ENCODE data around the gene NPW. TPM values are rescaled to one million over a fixed set of nuclear protein-coding genes. Genes with fewer than 3 reads are reported as not detected.

Gene NPW
- total and polyA plus RNA-seq, 2 donors (not counting 3 experiments of a cell fraction or from before 2014, with no cell fraction given), result 0.84 to 3.3 TPM

DNA sequence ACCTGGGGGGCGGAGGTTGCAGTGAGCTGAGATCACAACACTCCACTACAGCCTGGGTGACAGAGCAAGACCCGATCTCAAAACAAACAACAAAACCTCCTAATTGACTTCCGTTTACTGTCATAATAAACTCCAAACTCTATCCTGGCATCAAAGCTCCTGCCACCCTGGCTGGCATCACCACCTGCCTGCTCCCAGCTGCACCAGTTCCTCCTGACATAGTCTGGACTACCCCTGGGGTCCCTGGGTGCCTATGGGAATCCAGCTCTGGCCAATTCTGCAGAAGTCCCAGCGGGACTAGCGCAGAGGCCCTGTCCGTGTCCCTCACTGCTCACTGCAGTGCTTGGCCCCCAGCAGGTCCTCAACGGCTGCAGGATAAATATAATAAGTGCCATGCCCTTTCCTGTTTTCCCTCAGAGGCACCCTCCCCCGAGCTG, 27.3 kb downstream of the NPW start:
- DNase-seq (ENCODE audit: low read depth, low spot score) (peak; percentile 69), FAIRE-seq (no peak)
- Histone ChIP-seq H3K9me3 (replicated peaks; ENCODE audit: control insufficient read depth, insufficient read depth, low read length) (no peaks in the 10 kb centered on the region), H3K9ac (replicated peaks; ENCODE audit: extremely low read depth, insufficient read depth, low read length) (no peak overlapping the region), H3K27ac (ENCODE audit: insufficient read depth, low read depth, low read length) (no peak overlapping the region), H3K9me1 (replicated peaks; ENCODE audit: control insufficient read depth, extremely low read depth, insufficient read depth, low read length) (no peaks in the 10 kb centered on the region), H4K20me1 (replicated peaks; ENCODE audit: control insufficient read depth, extremely low read depth, insufficient read depth, low read length) (no peaks in the 10 kb centered on the region), H3K4me2 (ENCODE audit: insufficient read depth, low read length) (peak overlapping the region; percentile 72), H3K4me1 (ENCODE audit: control insufficient read depth, extremely low read depth, insufficient read depth, low read length) (peaks cover 35% of the 10 kb centered on the region), H3K4me3 (replicated peaks in 1 of 3; ENCODE audit: insufficient read depth in 1 of 3, low read depth in 1 of 3, low read length in 3 of 3) (peak overlapping the region; percentile 45 to 82 (median 67)), H2AFZ (ENCODE audit: low read depth, low read length) (peak overlapping the region; percentile 29), H3K36me3 (ENCODE audit: control insufficient read depth in 2 of 2, extremely low read depth in 1 of 2, insufficient read depth in 2 of 2, low read length in 2 of 2) (peaks cover 0 to 6% of the 10 kb centered on the region in 2 experiments), H3K27me3 (ENCODE audit: control insufficient read depth in 2 of 2, insufficient read depth in 2 of 2, low read length in 2 of 2) (no peaks in the 10 kb centered on the region), H3K79me2 (ENCODE audit: control insufficient read depth, insufficient read depth, low read length) (peaks cover 10% of the 10 kb centered on the region)
- TF ChIP-seq GATA2 (IDR thresholded peaks at IDR 0.05; ENCODE audit: insufficient read depth, insufficient read length, low read depth, low read length) (no peak), JUN (IDR thresholded peaks at IDR 0.05; ENCODE audit: borderline replicate concordance, insufficient read depth, insufficient read length, low read depth) (no peak), FOS (IDR thresholded peaks at IDR 0.05; ENCODE audit: borderline replicate concordance, insufficient read depth, low read length) (no peak), POLR2AphosphoS5 (IDR thresholded peaks at IDR 0.05; ENCODE audit: insufficient read depth, low read depth, low read length) (no peak), POLR2A (IDR thresholded peaks at IDR 0.05; ENCODE audit: low read depth, low read length) (no peak), EZH2 (IDR thresholded peaks at IDR 0.05; ENCODE audit: borderline replicate concordance, low read depth, low read length, severe bottlenecking) (no peak), CTCF (IDR thresholded peaks at IDR 0.05; ENCODE audit: extremely low read depth in 1 of 2, insufficient read depth in 1 of 2, low read depth in 1 of 2, low read length in 2 of 2) (no peak), MYC (IDR thresholded peaks at IDR 0.05; ENCODE audit: low read depth, low read length) (no peak)
- TF ChIP-seq, protein P1, sequence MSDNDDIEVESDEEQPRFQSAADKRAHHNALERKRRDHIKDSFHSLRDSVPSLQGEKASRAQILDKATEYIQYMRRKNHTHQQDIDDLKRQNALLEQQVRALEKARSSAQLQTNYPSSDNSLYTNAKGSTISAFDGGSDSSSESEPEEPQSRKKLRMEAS (IDR thresholded peaks at IDR 0.05; ENCODE audit: insufficient read depth, insufficient read length), result no peak
- CTCF ChIA-PET, result interaction anchor here (0.6 to 3.7 kb wide), 8 partner anchors 11 to 204 kb away, joined by 3 to 28 read pairs (median 6); partner anchors contain the start of gene ECI1
- no TSS peak for BruUV-seq (replicated peaks)
- dilution Hi-C loops (cut with MboI; ENCODE audit: extremely low pct_ligation_motif_present, low sequenced_read_pairs), result loop anchor here (25.0 kb wide), 1 partner anchor 115 kb away; the partner anchor contains the start of gene TRAF7
- POLR2A ChIA-PET, result interaction anchor here (1.1 to 2.4 kb wide), 2 partner anchors 82 to 108 kb away, joined by 4 to 7 read pairs; partner anchors contain the start of genes RPS2 and TRAF7
- intact Hi-C loops (cut with micrococcal nuclease), result loop anchor here (1.0 to 2.0 kb wide), 3 partner anchors 14 to 108 kb away; partner anchors contain the start of gene TRAF7
